HepG2 (cell line): ENCODE data around the gene LCTL. TPM values are rescaled to one million over a fixed set of nuclear protein-coding genes. Genes with fewer than 3 reads are reported as not detected.

Source experiments
- ATAC-seq: fragments of 200-7000 bp; cut with Tn5 transposase; 3 replicates; pipeline ENCODE4 v1.9.1; 2020; ENCODE audit warnings: mild to moderate bottlenecking, moderate library complexity
- BruUV-seq: library from RNA; stranded (reverse); fragments of 400-500 nt; replicated peaks from 2 replicates; lab custom pipeline; 2021; lab: Mats Ljungman, UMichigan
- CTCF ChIA-PET: fragments of 300-600 bp; formaldehyde crosslinking; extraction: SDS; loops from one replicate; lab custom pipeline; 2021; ENCODE audit warnings: low total read pairs, inconsistent platforms, low intra/inter-chr PET ratio; lab: Yijun Ruan, JAX
- POLR2A ChIA-PET: fragments of 350-600 bp; sonication (Branson Sonifier 250); formaldehyde crosslinking; loops from one replicate; lab custom pipeline; 2020; ENCODE audit warnings: antibody characterized with exemption, inconsistent platforms; lab: Yijun Ruan, JAX
- DNase-seq: peaks from one replicate; pipeline ENCODE4 v3.0.0-alpha.2; 2015; ENCODE audit warnings: low spot score
- FAIRE-seq: peaks from 3 replicates; lab custom pipeline; 2011; peaks lifted over from hg19 to GRCh38; lab: Jason Lieb, UNC
- H2AFZ ChIP-seq: one replicate; pipeline ENCODE4 v1.6.1; 2011; ENCODE audit warnings: low read length, inconsistent platforms
- H3K27ac ChIP-seq: fragments of 300-600 bp; 3 replicates; pipeline ENCODE4 v1.8.0; 2011; ENCODE audit warnings: mixed run types, mild to moderate bottlenecking, mixed read lengths, low read length, inconsistent platforms; ENCODE audit not compliant: insufficient read depth; ENCODE audit errors: extremely low read length
- H3K27me3 ChIP-seq, 2 experiments: fragments of 200-600 bp in 1 of 2; 2 replicates in 1 of 2; 3 replicates in 1 of 2; pipeline versions ENCODE4 v1.6.0 to v1.8.0; 2011; ENCODE audit warnings: low read length in 2 of 2, mild to moderate bottlenecking in 2 of 2, moderate library complexity in 2 of 2, inconsistent platforms in 1 of 2; ENCODE audit not compliant: insufficient read depth in 2 of 2, control insufficient read depth in 1 of 2
- H3K36me3 ChIP-seq, 2 experiments: fragments of 200-600 bp in 1 of 2; replicated peaks in 1 of 2; 2 replicates in 1 of 2; 3 replicates in 1 of 2; pipeline versions ENCODE4 v1.5.1 to v1.8.0; 2011; ENCODE audit warnings: low read length in 2 of 2, inconsistent platforms in 1 of 2; ENCODE audit not compliant: insufficient read depth in 2 of 2, control insufficient read depth in 1 of 2
- H3K4me1 ChIP-seq: 2 replicates; pipeline ENCODE4 v1.5.1; 2012; ENCODE audit warnings: low read length, inconsistent platforms; ENCODE audit not compliant: insufficient read depth
- H3K4me2 ChIP-seq: 2 replicates; pipeline ENCODE4 v1.6.0; 2011; ENCODE audit warnings: low read depth, low read length, inconsistent platforms
- H3K4me3 ChIP-seq, 3 experiments: fragments of 200-600 bp in 1 of 3; sonication (generic), shearing (Covaris generic) in 1 of 3; replicated peaks in 1 of 3; 2 replicates each; pipeline ENCODE4 v1.5.1; 2011 to 2016; ENCODE audit warnings: low read length in 3 of 3, inconsistent platforms in 2 of 3, low read depth in 2 of 3, mild to moderate bottlenecking in 2 of 3, control low read depth in 1 of 3, mixed read lengths in 1 of 3; ENCODE audit not compliant: insufficient read depth in 1 of 3
- H3K79me2 ChIP-seq: one replicate; pipeline ENCODE4 v1.6.1; 2011; ENCODE audit warnings: low read length, inconsistent platforms; ENCODE audit not compliant: insufficient read depth
- H3K9ac ChIP-seq: 2 replicates; pipeline ENCODE4 v1.6.0; 2011; ENCODE audit warnings: mild to moderate bottlenecking, low read depth, low read length, inconsistent platforms; ENCODE audit not compliant: insufficient read depth
- H3K9me3 ChIP-seq: 2 replicates; pipeline ENCODE4 v1.5.1; 2012; ENCODE audit warnings: mild to moderate bottlenecking, low read length
- H4K20me1 ChIP-seq: 2 replicates; pipeline ENCODE4 v1.6.0; 2011; ENCODE audit warnings: inconsistent platforms, mild to moderate bottlenecking, low read length, moderate library complexity; ENCODE audit not compliant: insufficient read depth
- AGO2 ChIP-seq: fragments of 200-400 bp; formaldehyde crosslinking; optimal IDR thresholded peaks from 2 replicates; pipeline ENCODE3; 2017; ENCODE audit warnings: mild to moderate bottlenecking, low read depth, low read length, moderate library complexity
- BCLAF1 ChIP-seq: fragments of 450-650 bp; IDR thresholded peaks from 2 replicates; pipeline ENCODE4 v1.6.1; 2017; ENCODE audit warnings: mild to moderate bottlenecking
- CREB1 ChIP-seq, 2 experiments: fragments of 450-650 bp in 1 of 2; IDR thresholded peaks; 2 replicates each; pipeline ENCODE4 v1.6.1; 2016 to 2017; ENCODE audit warnings: control low read depth in 1 of 2, mild to moderate bottlenecking in 1 of 2, missing compliant biosample characterization in 1 of 2, missing genetic modification characterization in 1 of 2
- NBN ChIP-seq: fragments of 450-650 bp; conservative IDR thresholded peaks from 2 replicates; pipeline ENCODE4 v1.6.1; 2017
- PATZ1 ChIP-seq: sonication (generic); formaldehyde crosslinking; IDR thresholded peaks from 2 replicates; pipeline ENCODE4 v1.4.0; 2020; ENCODE audit warnings: missing genetic modification reagents
- PREB ChIP-seq: sonication (generic); formaldehyde crosslinking; IDR thresholded peaks from 2 replicates; pipeline ENCODE4 v1.4.0; 2020; ENCODE audit warnings: missing genetic modification reagents
- SATB2 ChIP-seq: sonication (generic); formaldehyde crosslinking; IDR thresholded peaks from 2 replicates; pipeline ENCODE4 v1.5.0; 2020; ENCODE audit warnings: missing genetic modification reagents
- SNAI1 ChIP-seq: sonication (generic); formaldehyde crosslinking; IDR thresholded peaks from 2 replicates; pipeline ENCODE4 v1.5.0; 2020; ENCODE audit warnings: mild to moderate bottlenecking, missing genetic modification reagents, borderline replicate concordance
- SRSF9 ChIP-seq: fragments of 200-400 bp; formaldehyde crosslinking; IDR thresholded peaks from 2 replicates; pipeline ENCODE4 v1.6.1; 2018; ENCODE audit warnings: borderline replicate concordance, mild to moderate bottlenecking, low read depth, low read length; ENCODE audit not compliant: insufficient read depth, poor library complexity, severe bottlenecking
- STAT6 ChIP-seq: sonication (generic); formaldehyde crosslinking; IDR thresholded peaks from 2 replicates; pipeline ENCODE4 v1.4.0; 2020; ENCODE audit warnings: missing genetic modification reagents, mild to moderate bottlenecking, borderline replicate concordance
- THAP11 ChIP-seq: IDR thresholded peaks from 2 replicates; pipeline ENCODE4 v1.6.1; 2016; ENCODE audit warnings: missing biosample characterization, missing genetic modification reagents
- ZC3H13 ChIP-seq: sonication (generic); formaldehyde crosslinking; IDR thresholded peaks from 2 replicates; pipeline ENCODE4 v1.8.1; 2023; ENCODE audit warnings: mild to moderate bottlenecking, missing genetic modification reagents, moderate library complexity
- ZNF18 ChIP-seq: sonication (generic); formaldehyde crosslinking; IDR thresholded peaks from 2 replicates; pipeline ENCODE4 v1.8.0; 2022; ENCODE audit warnings: mild to moderate bottlenecking, missing genetic modification reagents; ENCODE audit not compliant: insufficient replicate concordance
- ZNF3 ChIP-seq: IDR thresholded peaks from 2 replicates; pipeline ENCODE4 v1.7.0; 2017; ENCODE audit warnings: inconsistent platforms
- ZNF777 ChIP-seq: sonication (generic); formaldehyde crosslinking; IDR thresholded peaks from 2 replicates; pipeline ENCODE4 v1.4.0; 2020; ENCODE audit warnings: missing genetic modification reagents
- WGBS: methylation state at CpG from one replicate; pipeline ENCODE4 v1.1.6; 2017; ENCODE audit warnings: low lambda C conversion rate; 5-methylcytosine and 5-hydroxymethylcytosine counted together
- in situ Hi-C: cut with HindIII; loops from 2 replicates; pipeline ENCODE4 v1.10.0; 2017; ENCODE audit warnings: low pct_unique_long_range_greater_than_20kb; ENCODE audit not compliant: extremely low pct_ligation_motif_present
- intact Hi-C: fragments of 100-400 bp; cut with micrococcal nuclease; formaldehyde crosslinking; loops from one replicate; pipeline ENCODE4 v1.10.0; 2022; ENCODE audit not compliant: unreplicated experiment
- polyA plus RNA-seq, 8 experiments: library from polyadenylated mRNA; depleted of rRNA in 3 of 8; stranded (reverse) in 7 of 8; unstranded in 1 of 8; fragments of >200 nt; fragmentation: Illumina TruSeq in 4 of 8; extraction: Trizol in 4 of 8; gene quantifications; 2 replicates each; pipeline versions ENCODE4 v1.2.1 to v1.2.3, GENCODE V29; 2011 to 2016; ENCODE audit warnings: low read depth in 4 of 8, missing spikeins in 1 of 8, mixed read lengths in 1 of 8; ENCODE audit not compliant: insufficient read depth in 1 of 8
- total RNA-seq, 5 experiments: library from RNA; depleted of rRNA; stranded (reverse); fragments of >200 nt; fragmentation: Illumina TruSeq; extraction: Trizol; gene quantifications; 2 replicates each; pipeline ENCODE4 v1.2.3, GENCODE V29; 2016; ENCODE audit warnings: low read depth in 1 of 5

LCTL gene
- total and polyA plus RNA-seq, 2 of the 13 experiments (the other 11 are each of a cell fraction or from before 2014, with no cell fraction given) = 0.96 to 1.4 TPM

GRCh38 chr15:66587749-66588148 lies 22.0 kb upstream of the LCTL start:
- intact Hi-C loops (no loop called here), in situ Hi-C loops (no loop called here)
- no peak overlapping the region for H3K4me3 ChIP-seq
- H3K9ac ChIP-seq = no peak overlapping the region
- no peaks in the 10 kb centered on the region for H3K9me3 ChIP-seq
- FAIRE-seq = no peak
- 76% methylated on average over 5 of the region's 5 CpGs for WGBS
- no peaks in the 10 kb centered on the region for H4K20me1 ChIP-seq
- no peak overlapping the region for H3K4me2 ChIP-seq
- H3K4me1 ChIP-seq = peaks cover 37% of the 10 kb centered on the region
- ATAC-seq = no peak
- H3K79me2 ChIP-seq = peaks cover 2% of the 10 kb centered on the region
- H3K27ac ChIP-seq = no peak overlapping the region
- POLR2A ChIA-PET = no interaction called here
- no TSS peak for BruUV-seq
- CTCF ChIA-PET = no interaction called here
- H3K36me3 ChIP-seq = no peaks in the 10 kb centered on the region
- no peak for DNase-seq
- H2AFZ ChIP-seq = no peak overlapping the region
- H3K27me3 ChIP-seq = no peaks in the 10 kb centered on the region
- TF ChIP-seq PATZ1 (no peak), ZNF777 (CRISPR knock-in tag) (no peak), SATB2 (no peak), SRSF9 (no peak), STAT6 (no peak), ZNF3 (CRISPR knock-in tag) (no peak), PREB (CRISPR knock-in tag) (no peak), ZC3H13 (CRISPR knock-in tag) (no peak), BCLAF1 (no peak), SNAI1 (no peak), THAP11 (CRISPR knock-in tag) (no peak), NBN (no peak), ZNF18 (CRISPR knock-in tag) (no peak), AGO2 (no peak), CREB1 (IDR thresholded peaks at IDR 0.05) (no peak), CREB1 (CRISPR knock-in tag; IDR thresholded peaks at IDR 0.05) (no peak)
